H1 (cell line): ENCODE data around the gene OR13C9. TPM values are rescaled to one million over a fixed set of nuclear protein-coding genes. Genes with fewer than 3 reads are reported as not detected.

Experiments used
- CTCF ChIA-PET: fragments of 300-600 bp; sonication (Branson Sonifier 250); formaldehyde crosslinking; loops from one replicate; lab custom pipeline; 2021; ENCODE audit not compliant: partially characterized antibody; lab: Charles Lee
- POLR2A ChIA-PET: fragments of 300-600 bp; sonication (Branson Sonifier 250); formaldehyde crosslinking; loops from one replicate; lab custom pipeline; 2021; ENCODE audit warnings: inconsistent platforms; ENCODE audit not compliant: partially characterized antibody; lab: Charles Lee
- DNase-seq, 2 experiments: peaks; one replicate each; pipeline versions ENCODE4 v3.0.0 to v3.0.0-alpha.2; 2010 to 2022; ENCODE audit warnings: low spot score in 2 of 2, low read depth in 1 of 2, mixed read lengths in 1 of 2
- FAIRE-seq: peaks from 2 replicates; lab custom pipeline; 2011; peaks lifted over from hg19 to GRCh38; lab: Jason Lieb, UNC
- H2AFZ ChIP-seq: 2 replicates; pipeline ENCODE4 v1.8.1; 2012; ENCODE audit warnings: low read length, inconsistent platforms
- H2AK5ac ChIP-seq: 2 replicates; pipeline ENCODE4 v1.6.1; 2013; ENCODE audit warnings: low read depth, low read length
- H2BK120ac ChIP-seq: replicated peaks from 2 replicates; pipeline ENCODE3; 2013; ENCODE audit warnings: low read depth, low read length, inconsistent platforms
- H2BK12ac ChIP-seq: 2 replicates; pipeline ENCODE4 v1.6.1; 2013; ENCODE audit warnings: low read depth, low read length
- H2BK15ac ChIP-seq: 2 replicates; pipeline ENCODE4 v1.6.1; 2013; ENCODE audit warnings: low read length
- H2BK20ac ChIP-seq: 2 replicates; pipeline ENCODE4 v1.6.1; 2013; ENCODE audit warnings: low read length
- H2BK5ac ChIP-seq: 2 replicates; pipeline ENCODE4 v1.6.1; 2013; ENCODE audit warnings: low read depth, low read length
- H3K14ac ChIP-seq: 2 replicates; pipeline ENCODE4 v1.6.1; 2013; ENCODE audit warnings: inconsistent platforms; ENCODE audit not compliant: insufficient read length
- H3K18ac ChIP-seq: 2 replicates; pipeline ENCODE4 v1.6.1; 2013; ENCODE audit warnings: low read length; ENCODE audit errors: extremely low read depth
- H3K23ac ChIP-seq: 2 replicates; pipeline ENCODE4 v1.6.1; 2013; ENCODE audit warnings: inconsistent platforms; ENCODE audit not compliant: insufficient read length
- H3K23me2 ChIP-seq: 2 replicates; pipeline ENCODE4 v1.6.1; 2013; ENCODE audit warnings: low read depth, low read length
- H3K27ac ChIP-seq: 2 replicates; pipeline ENCODE4 v1.6.1; 2011; ENCODE audit warnings: low read depth, low read length, inconsistent platforms
- H3K27me3 ChIP-seq, 4 experiments: replicated peaks in 1 of 4; 1 replicate in 1 of 4; 2 replicates in 3 of 4; pipeline versions ENCODE4 v1.6.1 to v1.8.1; 2011 to 2013; ENCODE audit warnings: low read length in 3 of 4, mild to moderate bottlenecking in 3 of 4, inconsistent platforms in 2 of 4, mixed read lengths in 2 of 4, moderate library complexity in 1 of 4; ENCODE audit not compliant: control insufficient read depth in 3 of 4, insufficient read depth in 3 of 4; ENCODE audit errors: extremely low read depth in 1 of 4
- H3K36me3 ChIP-seq, 4 experiments: 2 replicates each; pipeline versions ENCODE4 v1.6.1 to v1.8.1; 2011 to 2013; ENCODE audit warnings: mild to moderate bottlenecking in 4 of 4, low read length in 3 of 4, moderate library complexity in 2 of 4, control low read depth in 1 of 4, inconsistent platforms in 1 of 4; ENCODE audit not compliant: insufficient read depth in 4 of 4, control insufficient read depth in 2 of 4
- H3K4ac ChIP-seq: replicated peaks from 2 replicates; pipeline ENCODE3; 2013; ENCODE audit warnings: low read length, low read depth, mixed read lengths, inconsistent platforms; ENCODE audit not compliant: insufficient read length
- H3K4me1 ChIP-seq, 4 experiments: replicated peaks in 1 of 4; 1 replicate in 1 of 4; 2 replicates in 3 of 4; pipeline versions ENCODE4 v1.6.1 to v1.8.1; 2011 to 2013; ENCODE audit warnings: low read length in 3 of 4, inconsistent platforms in 2 of 4, mixed read lengths in 1 of 4; ENCODE audit not compliant: insufficient read depth in 4 of 4, control insufficient read depth in 3 of 4
- H3K4me2 ChIP-seq, 2 experiments: 2 replicates each; pipeline versions ENCODE4 v1.6.1 to v1.8.1; 2011 to 2013; ENCODE audit warnings: low read depth in 2 of 2, low read length in 2 of 2, control low read depth in 1 of 2, inconsistent platforms in 1 of 2, mild to moderate bottlenecking in 1 of 2; ENCODE audit not compliant: insufficient read depth in 1 of 2
- H3K4me3 ChIP-seq, 4 experiments: fragments of 200-600, 300-600 bp in 1 of 4; sonication (generic), shearing (Covaris generic), sonication (Bioruptor Twin) in 1 of 4; 2 replicates each; pipeline versions ENCODE4 v1.5.1 to v1.8.1; 2011 to 2016; ENCODE audit warnings: low read length in 4 of 4, low read depth in 3 of 4, control low read depth in 2 of 4, inconsistent platforms in 2 of 4, mild to moderate bottlenecking in 2 of 4, mixed read lengths in 1 of 4, moderate library complexity in 1 of 4; ENCODE audit not compliant: insufficient read depth in 2 of 4; ENCODE audit errors: extremely low read depth in 1 of 4
- H3K56ac ChIP-seq: replicated peaks from 2 replicates; pipeline ENCODE3; 2013; ENCODE audit warnings: low read depth, mild to moderate bottlenecking, mixed read lengths, low read length, inconsistent platforms; ENCODE audit not compliant: insufficient read length
- H3K79me1 ChIP-seq: 2 replicates; pipeline ENCODE4 v1.6.1; 2013; ENCODE audit warnings: low read depth, low read length, control low read depth
- H3K79me2 ChIP-seq, 2 experiments: 2 replicates each; pipeline versions ENCODE4 v1.6.1 to v1.8.1; 2012 to 2013; ENCODE audit warnings: low read length in 2 of 2, mild to moderate bottlenecking in 2 of 2, inconsistent platforms in 1 of 2; ENCODE audit not compliant: insufficient read depth in 2 of 2, control insufficient read depth in 1 of 2
- H3K9ac ChIP-seq, 4 experiments: replicated peaks in 1 of 4; 1 replicate in 1 of 4; 2 replicates in 3 of 4; pipeline versions ENCODE4 v1.6.1 to v1.8.1; 2011 to 2013; ENCODE audit warnings: low read depth in 3 of 4, low read length in 3 of 4, control low read depth in 2 of 4, mild to moderate bottlenecking in 2 of 4, moderate library complexity in 2 of 4, inconsistent platforms in 1 of 4; ENCODE audit errors: extremely low read depth in 1 of 4
- H3K9me3 ChIP-seq, 2 experiments: 2 replicates each; pipeline versions ENCODE4 v1.6.1 to v1.8.1; 2012 to 2013; ENCODE audit warnings: mild to moderate bottlenecking in 2 of 2, moderate library complexity in 2 of 2, control low read depth in 1 of 2, inconsistent platforms in 1 of 2, low read depth in 1 of 2, low read length in 1 of 2, mixed read lengths in 1 of 2; ENCODE audit not compliant: insufficient read depth in 2 of 2
- H4K20me1 ChIP-seq, 2 experiments: replicated peaks in 1 of 2; 2 replicates each; pipeline versions ENCODE3 to v1.8.1; 2011 to 2013; ENCODE audit warnings: inconsistent platforms in 2 of 2, low read length in 2 of 2, mild to moderate bottlenecking in 1 of 2; ENCODE audit not compliant: insufficient read depth in 2 of 2, control insufficient read depth in 1 of 2
- H4K5ac ChIP-seq: 2 replicates; pipeline ENCODE4 v1.6.1; 2013; ENCODE audit warnings: low read length, low read depth, mixed read lengths, inconsistent platforms; ENCODE audit not compliant: insufficient read length
- H4K8ac ChIP-seq: 2 replicates; pipeline ENCODE4 v1.8.0; 2013; ENCODE audit warnings: mild to moderate bottlenecking, moderate library complexity, low read length, inconsistent platforms; ENCODE audit not compliant: insufficient read depth; ENCODE audit errors: extremely low read depth
- H4K91ac ChIP-seq: replicated peaks from 2 replicates; pipeline ENCODE3; 2013; ENCODE audit warnings: low read length, mixed read lengths, inconsistent platforms; ENCODE audit not compliant: insufficient read length
- CBX8 ChIP-seq: fragments of 300-800, 300-1000 bp; sonication (generic); IDR thresholded peaks from 2 replicates; pipeline ENCODE4 v1.7.1; 2016; ENCODE audit warnings: low read depth, low read length, borderline replicate concordance
- CHD1 ChIP-seq: IDR thresholded peaks from 2 replicates; pipeline ENCODE4 v1.6.1; 2012; ENCODE audit warnings: low read depth, low read length, improper control_type of control experiment
- EGR1 ChIP-seq: IDR thresholded peaks from 2 replicates; pipeline ENCODE4 v1.6.1; 2011; ENCODE audit warnings: low read depth, low read length, borderline replicate concordance
- POLR2AphosphoS5 ChIP-seq: IDR thresholded peaks from 2 replicates; pipeline ENCODE4 v1.6.1; 2011; ENCODE audit warnings: low read depth, low read length
- POU5F1 ChIP-seq: IDR thresholded peaks from 2 replicates; pipeline ENCODE4 v1.6.1; 2011; ENCODE audit warnings: low read depth, mild to moderate bottlenecking, low read length, moderate library complexity
- RAD21 ChIP-seq, 2 experiments: IDR thresholded peaks in 1 of 2; conservative IDR thresholded peaks in 1 of 2; 2 replicates each; pipeline ENCODE4 v1.6.1; 2011; ENCODE audit warnings: low read depth in 2 of 2, low read length in 2 of 2, improper control_type of control experiment in 1 of 2, inconsistent platforms in 1 of 2, mild to moderate bottlenecking in 1 of 2, moderate library complexity in 1 of 2
- RFX5 ChIP-seq: IDR thresholded peaks from 2 replicates; pipeline ENCODE4 v1.6.1; 2011; ENCODE audit warnings: low read depth, low read length, improper control_type of control experiment, borderline replicate concordance
- SAP30 ChIP-seq: fragments of 300-600 bp; sonication (generic); IDR thresholded peaks from 2 replicates; pipeline ENCODE4 v1.7.1; 2012; ENCODE audit warnings: low read length, moderate library complexity, mild to moderate bottlenecking, inconsistent platforms; ENCODE audit not compliant: insufficient read depth, insufficient replicate concordance
- SRF ChIP-seq: IDR thresholded peaks from 2 replicates; pipeline ENCODE4 v1.6.1; 2011; ENCODE audit warnings: mild to moderate bottlenecking, low read depth, low read length, moderate library complexity
- SUZ12 ChIP-seq: fragments of 200-600 bp; sonication (generic); IDR thresholded peaks from 2 replicates; pipeline ENCODE4 v1.6.1; 2012; ENCODE audit warnings: mild to moderate bottlenecking, inconsistent platforms, low read length, moderate library complexity, mixed read lengths
- WGBS, 2 experiments: shearing (Covaris generic) in 1 of 2; methylation state at CpG; one replicate each; pipeline versions ENCODE4 v1.1.6 to v1.1.7; 2013 to 2015; ENCODE audit warnings: low lambda C conversion rate in 2 of 2, mixed read lengths in 2 of 2, inconsistent platforms in 1 of 2, low coverage in 1 of 2, missing lambda C conversion rate in 1 of 2; ENCODE audit not compliant: insufficient replicate concordance in 2 of 2, insufficient coverage in 1 of 2, insufficient read length in 1 of 2; ENCODE audit errors: extremely low coverage in 1 of 2, missing lambda C conversion rate in 1 of 2; 5-methylcytosine and 5-hydroxymethylcytosine counted together
- polyA plus RNA-seq, 7 experiments: library from polyadenylated mRNA; depleted of rRNA in 3 of 7; stranded (reverse) in 5 of 7; unstranded in 2 of 7; fragments of >200 nt in 5 of 7; fragments of 200-250 nt in 2 of 7; gene quantifications; 1 replicate in 5 of 7; 2 replicates in 1 of 7; 4 replicates in 1 of 7; pipeline versions ENCODE4 v1.2.1 to v1.2.3, GENCODE V29; 2011 to 2013; ENCODE audit warnings: missing spikeins in 2 of 7, mixed read lengths in 2 of 7
- total RNA-seq: library from RNA; stranded (reverse); fragmentation: NEBNext Ultra II Directional; extraction: Animal tissue kit (Norgen Biotek cat#: 25700); gene quantifications from 2 replicates; pipeline ENCODE4 v1.2.1, GENCODE V29; 2021

The OR13C9 gene
- total and polyA plus RNA-seq, 2 of the 8 experiments (the other 6 are each of a cell fraction or from before 2014, with no cell fraction given), result not detected

DNA sequence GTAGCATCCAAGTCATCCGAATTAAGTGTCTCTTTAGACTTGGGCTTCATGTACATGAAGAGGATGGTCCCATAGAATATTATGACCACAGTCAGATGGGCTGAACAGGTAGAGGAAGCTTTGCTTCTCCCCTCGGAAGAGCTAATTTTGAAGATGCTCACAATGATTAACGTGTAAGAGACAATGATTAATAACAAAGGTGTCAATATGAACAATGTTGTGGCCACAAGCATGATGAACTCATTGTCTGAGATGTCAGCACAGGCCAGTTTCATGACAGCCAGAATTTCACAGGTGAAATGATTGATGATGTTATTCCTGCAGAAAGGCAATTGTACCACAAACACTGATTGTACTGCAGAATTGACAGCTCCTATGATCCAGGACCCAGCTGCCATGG is 13.2 kb downstream of the OR13C9 start:
- 77% methylated on average over 3 of the region's 3 CpGs; no CpG with 5 or more reads in 1 of the 2 experiments for WGBS, 2 experiments
- DNase-seq, result no peak

More for the DNA sequence above, 13.2 kb downstream of the OR13C9 start:
- H3K79me2 ChIP-seq, result no peaks in the 10 kb centered on the region
- H4K20me1 ChIP-seq, result no peaks in the 10 kb centered on the region
- no peak overlapping the region for H2AK5ac ChIP-seq
- H3K4ac ChIP-seq, result no peak overlapping the region
- H2BK20ac ChIP-seq, result no peak overlapping the region
- no peaks in the 10 kb centered on the region for H3K23me2 ChIP-seq
- H3K4me2 ChIP-seq, result no peak overlapping the region
- H3K9me3 ChIP-seq, result no peaks in the 10 kb centered on the region
- H2BK12ac ChIP-seq, result no peak overlapping the region
- H3K18ac ChIP-seq, result no peak overlapping the region
- no peak overlapping the region for H3K27ac ChIP-seq
- H3K4me1 ChIP-seq, result no peaks in the 10 kb centered on the region
- no peak for TF ChIP-seq POLR2AphosphoS5
- TF ChIP-seq SUZ12, result no peak
- no peak for TF ChIP-seq SRF
- no peak for TF ChIP-seq EGR1
- no peak for TF ChIP-seq RFX5
- TF ChIP-seq POU5F1, result no peak
- no peak for TF ChIP-seq RAD21 (IDR thresholded peaks at IDR 0.05 in 1 of 2, conservative IDR thresholded peaks at IDR 0.05 in 1 of 2; ENCODE audit: low read depth in 2 of 2, low read length in 2 of 2)
- TF ChIP-seq SAP30, result no peak
- TF ChIP-seq CHD1, result no peak
- no peak for TF ChIP-seq CBX8
- no peak overlapping the region for H4K91ac ChIP-seq
- no peak overlapping the region for H3K4me3 ChIP-seq
- H2BK5ac ChIP-seq, result no peak overlapping the region
- H3K14ac ChIP-seq, result no peak overlapping the region
- no peak overlapping the region for H3K9ac ChIP-seq
- no peaks in the 10 kb centered on the region for H3K36me3 ChIP-seq
- H2AFZ ChIP-seq, result no peak overlapping the region
- no peak for FAIRE-seq
- no peak overlapping the region for H3K56ac ChIP-seq
- no peak overlapping the region for H2BK15ac ChIP-seq
- no peak overlapping the region for H4K5ac ChIP-seq
- no peak overlapping the region for H2BK120ac ChIP-seq
- no peak overlapping the region for H3K23ac ChIP-seq
- CTCF ChIA-PET, result no interaction called here
- H4K8ac ChIP-seq, result no peak overlapping the region
- H3K79me1 ChIP-seq, result no peaks in the 10 kb centered on the region
- H3K27me3 ChIP-seq, result no peaks in the 10 kb centered on the region
- POLR2A ChIA-PET, result no interaction called here
